HG03575 (cell line): ENCODE results near the gene HECTD2.
"Not testable (repeated sequence)": the region's sequence is repeated elsewhere in the genome, so short reads cannot be mapped to it uniquely, and the experiment has no call there.

Source experiments
- ATAC-seq: cut with Tn5 transposase; IDR thresholded peaks from one replicate; pipeline ENCODE4 v1.9.1; 2021; ENCODE audit not compliant: unreplicated experiment, insufficient number of reproducible peaks, low FRiP score; ENCODE audit errors: extremely low read depth

HECTD2 gene, protein sequence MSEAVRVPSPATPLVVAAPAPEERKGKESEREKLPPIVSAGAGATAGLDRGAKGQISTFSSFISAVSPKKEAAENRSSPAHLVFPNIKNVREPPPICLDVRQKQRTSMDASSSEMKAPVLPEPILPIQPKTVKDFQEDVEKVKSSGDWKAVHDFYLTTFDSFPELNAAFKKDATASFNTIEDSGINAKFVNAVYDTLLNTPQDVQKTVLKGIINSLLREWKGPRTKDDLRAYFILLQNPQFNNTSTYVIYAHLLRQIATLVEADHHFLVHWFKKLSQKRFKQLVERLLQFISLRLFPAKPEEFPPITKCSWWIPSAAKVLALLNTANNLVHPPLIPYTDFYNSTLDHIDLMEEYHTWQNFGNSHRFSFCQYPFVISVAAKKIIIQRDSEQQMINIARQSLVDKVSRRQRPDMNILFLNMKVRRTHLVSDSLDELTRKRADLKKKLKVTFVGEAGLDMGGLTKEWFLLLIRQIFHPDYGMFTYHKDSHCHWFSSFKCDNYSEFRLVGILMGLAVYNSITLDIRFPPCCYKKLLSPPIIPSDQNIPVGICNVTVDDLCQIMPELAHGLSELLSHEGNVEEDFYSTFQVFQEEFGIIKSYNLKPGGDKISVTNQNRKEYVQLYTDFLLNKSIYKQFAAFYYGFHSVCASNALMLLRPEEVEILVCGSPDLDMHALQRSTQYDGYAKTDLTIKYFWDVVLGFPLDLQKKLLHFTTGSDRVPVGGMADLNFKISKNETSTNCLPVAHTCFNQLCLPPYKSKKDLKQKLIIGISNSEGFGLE

DNA sequence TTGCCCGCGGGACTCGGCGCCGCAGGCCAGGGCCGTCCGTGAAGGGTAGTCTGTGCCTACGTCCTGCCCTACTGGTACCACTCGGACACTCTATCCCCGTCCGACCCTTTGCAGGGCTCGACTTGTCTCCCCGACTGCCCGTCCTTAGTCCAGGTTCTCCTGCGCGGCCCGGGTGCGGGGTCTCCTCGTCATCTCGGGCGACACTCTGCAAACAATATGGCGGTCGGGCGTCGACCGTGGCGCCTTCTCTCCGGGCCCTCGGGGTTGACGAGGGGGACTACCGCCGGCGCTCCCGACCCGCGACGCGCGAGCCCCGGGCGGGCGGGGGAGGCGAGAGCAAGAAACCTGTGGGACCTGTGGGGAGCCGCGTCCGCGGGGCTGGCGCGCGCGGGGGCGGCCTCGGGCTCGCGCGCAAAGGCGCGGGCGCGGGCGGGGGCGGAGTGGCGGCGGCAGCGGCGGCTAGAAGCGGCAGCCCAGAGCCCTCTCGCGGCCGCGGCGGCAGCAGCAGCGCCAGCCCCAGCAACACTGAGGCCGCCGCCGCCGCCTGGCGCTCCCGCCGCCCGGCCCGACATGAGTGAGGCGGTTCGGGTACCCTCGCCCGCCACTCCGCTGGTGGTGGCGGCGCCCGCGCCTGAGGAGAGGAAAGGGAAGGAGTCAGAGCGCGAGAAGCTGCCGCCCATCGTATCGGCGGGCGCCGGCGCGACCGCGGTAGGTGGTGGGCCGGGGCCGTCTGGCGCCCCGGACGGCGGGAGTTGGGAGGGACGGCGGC, at the start of gene HECTD2:
Gene HECTD2 (plus strand): TSS at position 476 of the 769 bp plus-strand sequence. CDS start 95 bp downstream, at position 571.
- ATAC-seq: peak; percentile 47

- ATAC-seq: no peak
Measured at GRCh38 chr10:91360461-91360860, 49.7 kb upstream of the HECTD2 start.

GRCh38 chr10:91365519-91365918, 44.6 kb upstream of the HECTD2 start:
- ATAC-seq: not testable (repeated sequence)

DNA sequence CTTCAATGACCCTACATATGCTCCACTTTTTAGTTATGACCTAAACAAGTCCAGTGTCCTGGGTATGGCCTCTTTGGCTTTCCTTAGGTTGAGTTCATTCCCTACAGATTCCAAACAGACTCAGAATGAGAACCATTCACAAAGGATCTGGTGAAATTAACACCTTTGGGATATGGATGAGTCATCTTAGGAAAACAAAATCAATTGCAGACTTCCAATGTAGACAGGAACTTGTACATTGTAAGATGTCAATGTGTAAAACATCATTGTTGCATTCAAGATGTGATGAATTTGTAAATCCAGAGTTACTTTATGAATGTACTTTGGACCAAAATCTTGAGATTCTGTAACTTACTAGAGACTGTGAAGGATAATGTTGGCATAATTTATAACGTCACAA, 43.4 kb upstream of the HECTD2 start:
- ATAC-seq: no peak

DNA sequence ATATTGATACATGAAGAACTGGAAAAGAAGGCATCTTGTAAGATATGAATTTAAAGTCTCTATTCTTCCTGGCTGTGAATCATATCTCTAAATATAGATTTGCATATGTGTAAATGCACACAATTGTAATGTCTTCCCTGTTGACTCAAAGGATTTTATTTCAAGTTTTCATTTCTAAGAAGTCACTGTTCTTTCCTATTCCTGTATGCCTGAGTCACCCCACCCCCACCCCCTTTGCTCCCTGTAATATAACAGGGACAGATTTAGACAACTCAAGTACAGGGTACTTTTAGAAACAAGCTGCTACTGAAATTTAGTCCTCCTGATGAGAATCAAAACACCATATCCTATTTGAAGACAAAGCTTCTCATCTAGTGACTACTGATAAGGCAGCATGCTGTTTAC, 43.0 kb upstream of the HECTD2 start:
- ATAC-seq: no peak

- ATAC-seq: no peak
Measured at GRCh38 chr10:91367558-91367957, 42.6 kb upstream of the HECTD2 start.

GRCh38 chr10:91369978-91370589, 40.1 kb upstream of the HECTD2 start:
- ATAC-seq: not testable (repeated sequence)

GRCh38 chr10:91374052-91374451, 36.1 kb upstream of the HECTD2 start:
- no peak for ATAC-seq

GRCh38 chr10:91378061-91378460, 32.1 kb upstream of the HECTD2 start:
- no peak for ATAC-seq

- ATAC-seq: no peak
Measured at GRCh38 chr10:91380873-91381256, 29.3 kb upstream of the HECTD2 start.

DNA sequence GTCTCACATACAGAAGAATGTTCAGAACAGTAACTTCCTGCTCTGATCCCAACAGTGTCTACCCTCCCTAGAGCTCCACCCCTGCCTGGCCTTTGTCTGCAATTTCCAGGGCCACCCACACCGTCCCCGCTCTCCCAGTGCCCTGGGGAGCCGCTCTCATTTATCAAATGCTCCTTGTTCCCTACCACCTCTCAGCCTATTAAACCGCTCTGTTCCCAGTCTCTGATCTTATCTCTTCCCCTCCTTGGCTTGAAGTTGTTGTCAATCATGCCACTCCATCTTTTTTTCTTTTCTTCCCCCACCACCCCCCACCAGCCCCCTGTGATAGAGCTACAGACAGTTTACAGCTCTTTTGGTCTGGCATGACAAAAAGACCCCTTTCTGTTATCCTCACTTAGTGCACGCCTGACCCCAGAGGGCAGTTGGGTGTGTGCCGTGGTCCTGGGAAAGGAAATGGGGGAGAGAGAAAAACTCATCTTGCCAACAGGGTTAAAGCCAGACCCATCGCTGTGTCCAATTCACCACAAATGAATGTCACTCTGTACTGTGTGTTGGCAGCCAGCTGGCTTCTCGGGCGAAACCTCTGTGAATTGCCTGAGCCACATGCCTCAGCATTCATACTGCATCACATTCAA, 28.8 kb upstream of the HECTD2 start:
- no peak for ATAC-seq

DNA sequence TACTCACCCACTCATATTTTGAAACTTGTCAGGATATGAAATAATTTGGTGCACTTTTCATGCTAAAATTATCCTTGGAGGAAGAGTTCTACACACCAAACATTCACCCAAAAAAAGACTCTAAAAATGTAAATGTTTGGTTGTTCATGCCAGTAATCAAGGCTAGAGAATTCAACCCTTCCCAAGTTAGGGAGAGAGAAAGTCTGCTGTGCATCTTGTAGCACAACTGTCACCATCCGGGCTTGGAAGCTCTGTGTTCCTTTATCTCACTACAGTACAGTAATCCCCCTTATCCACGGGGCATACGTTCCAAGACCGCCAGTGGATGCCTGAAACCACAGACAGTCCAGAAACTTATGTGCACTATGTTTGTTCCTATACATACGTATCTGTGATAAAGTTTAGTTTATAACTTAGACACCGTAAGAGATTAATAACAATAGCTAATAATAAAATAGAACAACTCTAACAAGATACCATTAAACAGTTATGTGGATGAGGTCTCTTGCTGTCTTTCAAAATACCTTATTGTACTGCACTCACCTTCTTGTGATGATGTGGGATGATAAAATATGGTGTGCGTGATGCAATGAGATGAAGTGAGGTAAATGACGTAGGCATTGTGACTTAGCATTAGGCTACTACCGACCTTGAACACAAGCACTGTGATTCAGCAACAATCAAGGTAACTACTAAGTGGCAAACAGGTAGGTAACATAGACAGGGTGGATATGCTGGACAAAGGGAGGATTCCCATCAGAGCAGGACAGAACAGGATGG, 24.6 kb upstream of the HECTD2 start:
- ATAC-seq: no peak

DNA sequence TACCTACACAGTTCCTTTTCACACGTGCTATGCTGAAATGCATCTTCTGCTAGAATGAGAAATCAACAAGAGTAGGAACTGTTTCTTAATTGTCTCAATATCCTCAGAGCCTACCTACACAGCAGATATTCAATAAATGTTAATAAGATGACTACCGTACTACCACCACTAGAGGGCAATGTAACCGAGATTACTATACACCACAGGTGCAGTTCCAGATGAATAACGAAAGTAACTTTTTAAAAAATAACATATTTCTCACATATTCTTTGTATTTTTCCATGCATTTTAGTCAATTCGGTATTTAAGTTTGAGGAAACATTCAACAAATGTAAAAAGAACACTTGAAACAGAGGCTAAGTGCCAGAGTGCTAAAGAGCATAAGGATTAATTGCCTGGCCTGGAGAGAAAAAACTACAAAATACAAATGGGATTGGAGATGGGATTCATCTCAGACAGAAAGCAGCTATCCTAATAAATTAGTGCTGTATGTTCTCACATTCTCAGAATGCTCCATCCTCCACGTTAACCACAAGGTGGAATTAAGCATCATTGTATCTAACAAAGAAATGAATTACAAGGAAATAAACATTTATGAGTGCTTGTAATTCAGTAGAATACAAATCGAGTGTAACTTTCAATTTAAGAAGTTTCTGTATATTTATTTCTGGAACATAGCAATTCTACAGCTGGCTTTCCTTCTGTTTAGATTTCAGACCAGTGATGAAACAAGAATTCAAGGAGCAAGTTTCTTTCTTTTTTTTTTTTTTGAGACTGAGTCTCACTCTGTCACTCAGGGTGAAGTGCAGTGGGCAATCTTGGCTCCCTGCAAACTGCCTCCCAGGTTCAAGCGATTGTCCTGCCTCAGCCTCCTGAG, 20.3 kb upstream of the HECTD2 start:
- peak; percentile 79 for ATAC-seq

- not testable (repeated sequence) for ATAC-seq
Measured at GRCh38 chr10:91390513-91390825, 19.7 kb upstream of the HECTD2 start.

- no peak for ATAC-seq
Measured at GRCh38 chr10:91391920-91392319, 18.2 kb upstream of the HECTD2 start.

- ATAC-seq: no peak
Measured at GRCh38 chr10:91406322-91406721, 3.8 kb upstream of the HECTD2 start.
